ENCODE results near the gene LDLRAD3. TPM values are rescaled to one million over a fixed set of nuclear protein-coding genes. Genes with fewer than 3 reads are reported as not detected.

LDLRAD3 gene
- total and polyA plus RNA-seq, 4 experiments from 2014 or later = not detected

DNA sequence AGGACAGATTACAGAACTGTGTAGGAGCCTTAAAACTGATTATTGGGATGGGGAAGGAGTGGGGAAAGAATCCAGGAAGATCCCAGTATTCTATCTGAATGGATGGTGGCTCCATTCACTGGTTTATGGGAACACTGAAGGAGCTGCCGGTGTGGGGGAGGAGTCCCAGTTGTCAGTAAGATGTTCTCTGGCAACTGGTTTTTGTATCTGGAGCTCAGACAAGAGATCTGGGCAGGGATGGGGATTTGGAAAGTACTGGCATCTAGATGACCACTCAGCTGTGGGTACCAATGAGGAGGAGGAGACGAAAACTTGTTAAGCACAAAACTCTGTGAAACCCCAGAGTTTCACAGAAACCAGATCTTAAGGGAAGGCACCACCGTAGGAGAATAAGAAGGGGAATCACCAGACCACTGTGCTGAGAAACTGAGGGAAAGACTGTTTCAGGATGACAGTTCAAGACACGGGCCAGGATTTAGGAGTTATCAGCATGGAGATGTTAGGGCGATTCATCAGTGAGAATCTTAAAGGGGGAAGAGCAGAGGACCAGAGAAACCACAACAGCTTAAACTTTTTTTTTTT lies 28.1 kb downstream of the LDLRAD3 start:
- intact Hi-C loops (cut with micrococcal nuclease) = no loop called here
- Mint-ChIP-seq H3K4me3 (no peak overlapping the region), H3K27me3 (peaks cover 0 to 3% of the 10 kb centered on the region in 2 donors), H3K27ac (no peak overlapping the region), H3K36me3 (no peaks in the 10 kb centered on the region), H3K9me3 (peaks cover 0 to 7% (median 2%) of the 10 kb centered on the region in 8 donors), H3K4me1 (no peaks in the 10 kb centered on the region)
- Histone ChIP-seq H3K4me3 (ENCODE audit: low read length in 2 of 2) (no peak overlapping the region), H3K27me3 (ENCODE audit: insufficient read depth, low read length) (no peaks in the 10 kb centered on the region), H3K36me3 (ENCODE audit: insufficient read depth, low read length) (no peaks in the 10 kb centered on the region), H3K9me3 (ENCODE audit: control insufficient read depth in 1 of 2, low read length in 2 of 2) (no peaks in the 10 kb centered on the region), H3K4me1 (ENCODE audit: insufficient read depth, low read length) (no peaks in the 10 kb centered on the region), H3K27ac (ENCODE audit: low read depth, low read length) (no peak overlapping the region)
- POLR2A ChIA-PET (ENCODE audit: partially characterized antibody) = interaction anchor here (0.6 kb wide), 1 partner anchor 9 kb away, joined by 3 read pairs; no protein-coding TSS in a partner anchor
- no peak for DNase-seq
- CTCF ChIA-PET (ENCODE audit: partially characterized antibody) = no interaction called here

DNA sequence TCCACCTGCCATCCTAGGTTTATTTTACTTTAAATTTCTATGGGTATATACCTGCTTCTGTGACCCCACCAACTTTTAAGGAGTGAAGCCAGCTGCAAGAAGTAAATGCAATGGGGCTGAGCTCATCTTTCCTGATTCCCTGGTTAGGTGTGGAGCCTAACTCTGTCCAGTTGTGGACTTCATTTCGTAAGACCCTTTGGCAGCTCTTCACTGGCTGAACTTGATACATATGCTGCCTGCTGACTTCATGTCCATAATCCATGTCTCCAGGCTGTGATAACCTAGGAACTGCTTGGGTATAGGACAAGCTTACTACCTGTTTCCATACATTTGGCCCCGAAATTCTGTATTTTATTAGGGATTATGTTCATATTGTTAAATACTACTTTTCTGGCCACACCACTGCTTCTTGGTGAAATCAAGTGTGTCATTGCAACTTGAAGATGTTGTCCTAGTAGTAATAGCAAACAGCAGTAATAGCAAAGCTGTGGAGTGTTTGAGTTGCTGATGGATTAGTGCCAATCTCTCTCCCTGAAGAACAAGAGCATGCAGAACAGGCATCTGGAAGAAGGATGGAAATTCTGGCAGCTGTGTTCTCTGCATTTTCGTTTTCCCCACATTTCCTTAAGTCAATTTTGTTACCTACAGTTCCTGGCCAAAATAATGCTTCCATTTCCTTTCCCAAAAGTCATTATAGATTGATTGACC lies 31.2 kb downstream of the LDLRAD3 start:
- Histone ChIP-seq H3K27me3 (ENCODE audit: insufficient read depth, low read length) (no peaks in the 10 kb centered on the region), H3K36me3 (ENCODE audit: insufficient read depth, low read length) (no peaks in the 10 kb centered on the region), H3K9me3 (ENCODE audit: control insufficient read depth in 1 of 2, low read length in 2 of 2) (no peaks in the 10 kb centered on the region), H3K4me3 (ENCODE audit: low read length in 2 of 2) (no peak overlapping the region), H3K4me1 (ENCODE audit: insufficient read depth, low read length) (no peaks in the 10 kb centered on the region), H3K27ac (ENCODE audit: low read depth, low read length) (no peak overlapping the region)
- H3K4me3 Mint-ChIP-seq = no peak overlapping the region
- DNase-seq = no peak
- POLR2A ChIA-PET (ENCODE audit: partially characterized antibody) = interaction anchor here (0.6 kb wide), 1 partner anchor 61 kb away, joined by 3 read pairs; no protein-coding TSS in a partner anchor
- intact Hi-C loops (cut with micrococcal nuclease) = no loop called here
- H3K27me3 Mint-ChIP-seq = peaks cover 0 to 3% of the 10 kb centered on the region in 2 donors
- CTCF ChIA-PET (ENCODE audit: partially characterized antibody) = no interaction called here
- H3K36me3 Mint-ChIP-seq = no peaks in the 10 kb centered on the region
- no peaks in the 10 kb centered on the region for H3K4me1 Mint-ChIP-seq
- H3K27ac Mint-ChIP-seq = no peak overlapping the region
- H3K9me3 Mint-ChIP-seq = peaks cover 0 to 8% (median 2%) of the 10 kb centered on the region in 8 donors

DNA sequence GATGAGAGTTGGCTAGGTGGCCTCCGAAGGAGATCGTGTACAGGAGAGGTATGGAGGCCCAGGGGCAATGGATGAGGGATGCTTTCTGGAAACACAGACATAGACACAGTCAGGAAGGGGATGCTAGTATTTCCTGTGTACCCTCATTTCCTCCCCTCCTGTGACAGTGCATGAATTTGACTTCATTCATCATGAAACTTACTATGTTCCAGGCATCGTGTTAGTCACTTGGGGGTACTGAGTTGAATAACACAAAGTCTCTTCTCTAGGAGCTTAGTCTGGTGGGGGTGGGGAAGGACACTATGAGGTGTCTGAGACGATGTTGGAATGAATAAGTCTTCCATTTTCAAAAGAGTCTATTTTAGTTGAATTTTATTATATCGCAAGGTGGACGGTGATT lies 32.6 kb downstream of the LDLRAD3 start:
- Histone ChIP-seq H3K4me3 (ENCODE audit: low read length in 2 of 2) (no peak overlapping the region), H3K27me3 (ENCODE audit: insufficient read depth, low read length) (no peaks in the 10 kb centered on the region), H3K9me3 (ENCODE audit: control insufficient read depth in 1 of 2, low read length in 2 of 2) (no peaks in the 10 kb centered on the region), H3K36me3 (ENCODE audit: insufficient read depth, low read length) (no peaks in the 10 kb centered on the region), H3K27ac (ENCODE audit: low read depth, low read length) (no peak overlapping the region), H3K4me1 (ENCODE audit: insufficient read depth, low read length) (no peaks in the 10 kb centered on the region)
- intact Hi-C loops (cut with micrococcal nuclease) = no loop called here
- DNase-seq = no peak
- Mint-ChIP-seq H3K27ac (no peak overlapping the region), H3K27me3 (peaks cover 0 to 3% of the 10 kb centered on the region in 2 donors), H3K4me1 (no peaks in the 10 kb centered on the region), H3K36me3 (no peaks in the 10 kb centered on the region), H3K9me3 (peaks cover 0 to 8% (median 2%) of the 10 kb centered on the region in 8 donors), H3K4me3 (no peak overlapping the region)
- CTCF ChIA-PET (ENCODE audit: partially characterized antibody) = no interaction called here
- POLR2A ChIA-PET (ENCODE audit: partially characterized antibody) = no interaction called here

DNA sequence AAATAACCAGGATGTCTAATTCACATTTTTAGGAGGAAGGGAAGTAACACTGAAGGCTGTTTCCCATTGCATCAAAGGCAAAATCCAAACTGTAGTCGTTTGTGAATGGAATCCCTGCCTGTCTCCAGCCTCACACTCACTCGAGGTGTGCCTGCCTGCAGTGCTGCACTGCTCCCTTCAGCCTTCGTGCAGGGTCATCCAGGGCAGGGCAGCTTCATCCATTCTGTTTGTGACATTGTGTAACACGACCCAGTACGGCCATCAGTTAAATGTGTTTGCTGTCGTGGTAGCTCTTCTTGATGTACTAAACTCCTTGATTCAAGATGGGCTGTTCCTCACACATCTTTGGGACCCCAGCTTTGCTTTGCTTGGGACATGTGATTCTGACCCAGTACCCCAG lies 34.3 kb downstream of the LDLRAD3 start:
- H3K36me3 Mint-ChIP-seq = no peaks in the 10 kb centered on the region
- Histone ChIP-seq H3K4me3 (ENCODE audit: low read length in 2 of 2) (no peak overlapping the region), H3K9me3 (ENCODE audit: control insufficient read depth in 1 of 2, low read length in 2 of 2) (no peaks in the 10 kb centered on the region), H3K27ac (ENCODE audit: low read depth, low read length) (no peak overlapping the region), H3K36me3 (ENCODE audit: insufficient read depth, low read length) (no peaks in the 10 kb centered on the region), H3K4me1 (ENCODE audit: insufficient read depth, low read length) (no peaks in the 10 kb centered on the region), H3K27me3 (ENCODE audit: insufficient read depth, low read length) (no peaks in the 10 kb centered on the region)
- peaks cover 0 to 7% (median 2%) of the 10 kb centered on the region in 8 donors for H3K9me3 Mint-ChIP-seq
- no peaks in the 10 kb centered on the region for H3K4me1 Mint-ChIP-seq
- no peak for DNase-seq
- POLR2A ChIA-PET (ENCODE audit: partially characterized antibody) = no interaction called here
- intact Hi-C loops (cut with micrococcal nuclease) = no loop called here
- H3K27me3 Mint-ChIP-seq = no peaks in the 10 kb centered on the region
- CTCF ChIA-PET (ENCODE audit: partially characterized antibody) = no interaction called here
- no peak overlapping the region for H3K27ac Mint-ChIP-seq
- no peak overlapping the region for H3K4me3 Mint-ChIP-seq

DNA sequence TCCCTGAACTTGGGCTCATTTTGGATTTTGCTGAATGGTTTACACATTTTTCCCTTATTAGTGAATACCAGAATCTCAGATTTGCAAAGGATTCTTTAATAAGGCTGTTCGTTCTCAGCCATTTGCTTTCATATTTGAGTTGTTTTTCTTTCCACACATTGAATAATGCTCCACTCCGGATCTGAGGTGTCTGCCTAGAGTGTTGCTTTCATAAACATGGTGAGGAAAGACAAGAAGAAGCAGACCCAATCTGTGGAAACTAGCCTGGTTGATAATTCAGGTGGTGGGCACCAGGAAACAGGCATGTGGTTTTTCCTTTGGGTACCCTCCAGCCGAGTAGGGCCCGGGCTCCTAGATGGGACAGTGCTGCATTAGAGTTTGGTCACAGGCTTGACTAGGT lies 35.0 kb downstream of the LDLRAD3 start:
- no peaks in the 10 kb centered on the region for H3K36me3 Mint-ChIP-seq
- H3K27ac ChIP-seq (ENCODE audit: low read depth, low read length) = no peak overlapping the region
- H3K4me1 Mint-ChIP-seq = no peaks in the 10 kb centered on the region
- H3K4me1 ChIP-seq (ENCODE audit: insufficient read depth, low read length) = no peaks in the 10 kb centered on the region
- no peaks in the 10 kb centered on the region for H3K27me3 ChIP-seq (ENCODE audit: insufficient read depth, low read length)
- no peak for DNase-seq
- no peak overlapping the region for H3K4me3 Mint-ChIP-seq
- peaks cover 0 to 6% (median 2%) of the 10 kb centered on the region in 8 donors for H3K9me3 Mint-ChIP-seq
- ChIA-PET POLR2A (ENCODE audit: partially characterized antibody) (no interaction called here), CTCF (ENCODE audit: partially characterized antibody) (no interaction called here)
- intact Hi-C loops (cut with micrococcal nuclease) = no loop called here
- H3K27ac Mint-ChIP-seq = no peak overlapping the region
- H3K9me3 ChIP-seq (ENCODE audit: control insufficient read depth in 1 of 2, low read length in 2 of 2) = no peaks in the 10 kb centered on the region
- H3K36me3 ChIP-seq (ENCODE audit: insufficient read depth, low read length) = no peaks in the 10 kb centered on the region
- H3K4me3 ChIP-seq (ENCODE audit: low read length in 2 of 2) = no peak overlapping the region
- H3K27me3 Mint-ChIP-seq = no peaks in the 10 kb centered on the region

DNA sequence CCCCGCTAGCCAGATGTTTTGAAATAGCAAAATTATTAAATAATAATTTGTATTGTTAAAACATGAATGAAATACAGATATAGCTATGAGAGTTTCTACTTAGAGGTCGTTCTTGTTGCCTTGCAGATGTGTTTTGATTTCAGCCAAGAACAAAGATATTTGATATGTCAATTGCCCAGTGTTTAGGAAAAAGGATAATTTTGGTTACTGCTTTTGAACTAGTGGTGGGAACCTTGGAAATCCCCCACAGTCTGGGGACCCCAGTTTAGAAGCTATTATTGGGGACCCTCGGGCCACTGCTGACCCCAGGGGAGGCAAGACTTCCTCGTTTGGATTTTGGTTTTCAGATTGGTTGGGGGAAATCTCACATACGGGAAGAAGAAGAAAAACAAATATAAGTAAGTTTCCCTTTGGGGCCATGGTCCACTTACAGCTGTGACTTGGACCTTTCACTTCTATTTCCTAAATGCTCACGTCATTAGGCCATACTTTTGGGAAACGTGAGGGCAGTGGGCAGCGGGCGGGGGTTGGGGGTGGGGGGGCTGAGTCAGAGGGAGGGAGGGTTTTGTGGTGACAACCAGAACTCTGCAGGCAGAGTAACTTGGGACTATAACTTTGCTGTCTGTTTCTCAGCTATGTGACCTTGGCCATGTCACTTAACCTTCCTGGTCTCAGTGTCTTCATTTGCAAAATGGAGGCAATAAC lies 37.0 kb downstream of the LDLRAD3 start:
- no peak overlapping the region for H3K27ac Mint-ChIP-seq
- H3K4me3 ChIP-seq (ENCODE audit: low read length in 2 of 2) = no peak overlapping the region
- ChIA-PET CTCF (ENCODE audit: partially characterized antibody) (no interaction called here), POLR2A (ENCODE audit: partially characterized antibody) (interaction anchor here (0.6 kb wide), 1 partner anchor 9 kb away, joined by 3 read pairs; no protein-coding TSS in a partner anchor)
- no peaks in the 10 kb centered on the region for H3K36me3 ChIP-seq (ENCODE audit: insufficient read depth, low read length)
- no peaks in the 10 kb centered on the region for H3K27me3 ChIP-seq (ENCODE audit: insufficient read depth, low read length)
- H3K4me1 ChIP-seq (ENCODE audit: insufficient read depth, low read length) = no peaks in the 10 kb centered on the region
- no peaks in the 10 kb centered on the region for H3K9me3 ChIP-seq (ENCODE audit: control insufficient read depth in 1 of 2, low read length in 2 of 2)
- H3K4me1 Mint-ChIP-seq = no peaks in the 10 kb centered on the region
- H3K9me3 Mint-ChIP-seq = peaks cover 0 to 6% (median 0%) of the 10 kb centered on the region in 8 donors
- no peak for DNase-seq
- no peaks in the 10 kb centered on the region for H3K27me3 Mint-ChIP-seq
- H3K4me3 Mint-ChIP-seq = no peak overlapping the region
- intact Hi-C loops (cut with micrococcal nuclease) = no loop called here
- no peak overlapping the region for H3K27ac ChIP-seq (ENCODE audit: low read depth, low read length)
- H3K36me3 Mint-ChIP-seq = no peaks in the 10 kb centered on the region

DNA sequence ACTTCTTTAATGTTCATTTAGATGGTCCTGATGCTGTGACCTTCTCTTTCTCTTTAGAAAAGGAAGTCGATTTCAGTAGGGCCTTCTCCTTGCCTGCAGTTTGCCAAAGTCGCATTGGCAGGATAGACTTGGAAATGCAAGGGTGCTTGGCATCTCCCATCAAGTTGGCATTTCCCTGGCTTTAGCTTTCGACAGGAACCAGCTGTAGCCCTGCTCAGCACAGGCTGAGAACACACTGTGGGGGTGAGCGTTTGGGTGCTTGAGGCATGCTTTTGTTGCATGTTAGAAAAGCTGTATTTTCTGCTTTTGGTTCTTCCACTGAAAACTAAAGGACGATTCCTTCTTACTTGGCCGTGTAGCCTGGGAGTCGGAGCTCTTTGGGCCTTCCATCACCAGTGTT lies 37.7 kb downstream of the LDLRAD3 start:
- no peak overlapping the region for H3K4me3 ChIP-seq (ENCODE audit: low read length in 2 of 2)
- ChIA-PET CTCF (ENCODE audit: partially characterized antibody) (no interaction called here), POLR2A (ENCODE audit: partially characterized antibody) (no interaction called here)
- H3K4me1 Mint-ChIP-seq = no peaks in the 10 kb centered on the region
- peaks cover 0 to 6% (median 0%) of the 10 kb centered on the region in 8 donors for H3K9me3 Mint-ChIP-seq
- no peaks in the 10 kb centered on the region for H3K9me3 ChIP-seq (ENCODE audit: control insufficient read depth in 1 of 2, low read length in 2 of 2)
- no peak overlapping the region for H3K4me3 Mint-ChIP-seq
- no peak overlapping the region for H3K27ac ChIP-seq (ENCODE audit: low read depth, low read length)
- no peak for DNase-seq
- no peaks in the 10 kb centered on the region for H3K36me3 Mint-ChIP-seq
- H3K27me3 ChIP-seq (ENCODE audit: insufficient read depth, low read length) = no peaks in the 10 kb centered on the region
- no peak overlapping the region for H3K27ac Mint-ChIP-seq
- intact Hi-C loops (cut with micrococcal nuclease) = no loop called here
- H3K36me3 ChIP-seq (ENCODE audit: insufficient read depth, low read length) = no peaks in the 10 kb centered on the region
- H3K27me3 Mint-ChIP-seq = no peaks in the 10 kb centered on the region
- H3K4me1 ChIP-seq (ENCODE audit: insufficient read depth, low read length) = no peaks in the 10 kb centered on the region

All from CD4-positive, alpha-beta memory T cell (primary cell).